Fibroblast of peridontal ligament (primary cell): Measurements from ENCODE around the gene CACNG4.

ENCODE experiments used
- DNase-seq: peaks from one replicate; pipeline ENCODE4 v3.0.0-alpha.2; 2010; ENCODE audit errors: extremely low read depth

The CACNG4 gene

GRCh38 chr17:66944351-66945146 is 20.0 kb upstream of the CACNG4 start:
- DNase-seq, result peak; percentile 2

- no peak for DNase-seq
Measured at GRCh38 chr17:66945147-66945835, 19.2 kb upstream of the CACNG4 start.

GRCh38 chr17:66946251-66946650 is 18.3 kb upstream of the CACNG4 start:
- no peak for DNase-seq

- DNase-seq, result no peak
Measured at GRCh38 chr17:66947311-66947710, 17.2 kb upstream of the CACNG4 start.

- DNase-seq, result no peak
Measured at GRCh38 chr17:66948061-66948750, 16.3 kb upstream of the CACNG4 start.

GRCh38 chr17:66949501-66949900 is 15.0 kb upstream of the CACNG4 start:
- DNase-seq, result no peak

- DNase-seq, result no peak
Measured at GRCh38 chr17:66950325-66950724, 14.2 kb upstream of the CACNG4 start.

GRCh38 chr17:66950886-66951604 is 13.5 kb upstream of the CACNG4 start:
- DNase-seq, result no peak

GRCh38 chr17:66951605-66951953 is 12.9 kb upstream of the CACNG4 start:
- no peak for DNase-seq

- DNase-seq, result peak; percentile 48
Measured at GRCh38 chr17:66952031-66952524, 12.4 kb upstream of the CACNG4 start.

- no peak for DNase-seq
Measured at GRCh38 chr17:66952681-66953629, 11.6 kb upstream of the CACNG4 start.

GRCh38 chr17:66953630-66954020 is 10.9 kb upstream of the CACNG4 start:
- no peak for DNase-seq

GRCh38 chr17:66954632-66955031 is 9.9 kb upstream of the CACNG4 start:
- no peak for DNase-seq

- DNase-seq, result no peak
Measured at GRCh38 chr17:66955821-66956220, 8.7 kb upstream of the CACNG4 start.

- DNase-seq, result no peak
Measured at GRCh38 chr17:66956941-66957340, 7.6 kb upstream of the CACNG4 start.

GRCh38 chr17:66957343-66957742 is 7.2 kb upstream of the CACNG4 start:
- DNase-seq, result no peak

- DNase-seq, result no peak
Measured at GRCh38 chr17:66957951-66958579, 6.4 kb upstream of the CACNG4 start.

GRCh38 chr17:66959641-66960375 is 4.7 kb upstream of the CACNG4 start:
- DNase-seq, result no peak

- no peak for DNase-seq
Measured at GRCh38 chr17:66960613-66961012, 3.9 kb upstream of the CACNG4 start.

GRCh38 chr17:66963521-66963908 is 992 bp upstream of the CACNG4 start:
- DNase-seq, result no peak
